AG04450 (cell line): ENCODE data around the gene CDH6. TPM values are rescaled to one million over a fixed set of nuclear protein-coding genes. Genes with fewer than 3 reads are reported as not detected.

ENCODE experiments used
- CTCF ChIA-PET: fragments of 300-600, 350-600 bp; formaldehyde crosslinking; extraction: SDS; loops from one replicate; lab custom pipeline; 2022; ENCODE audit warnings: antibody characterized with exemption, inconsistent platforms; lab: Charles Lee
- POLR2A ChIA-PET: fragments of 350-600 bp; formaldehyde crosslinking; extraction: SDS; loops from one replicate; lab custom pipeline; 2021; ENCODE audit warnings: antibody characterized with exemption, inconsistent platforms; lab: Yijun Ruan, JAX
- DNase-seq: peaks from one replicate; pipeline ENCODE4 v3.0.0-alpha.2; 2011; ENCODE audit warnings: low read depth, low spot score
- H3K27ac ChIP-seq: one replicate; pipeline ENCODE4 v1.5.1; 2012; ENCODE audit warnings: low read depth, low read length, control low read depth
- H3K27me3 ChIP-seq: one replicate; pipeline ENCODE4 v1.6.0; 2012; ENCODE audit warnings: low read length; ENCODE audit not compliant: control insufficient read depth, insufficient read depth
- H3K4me3 ChIP-seq: 2 replicates; pipeline ENCODE4 v1.5.1; 2011; ENCODE audit warnings: mild to moderate bottlenecking, low read depth, low read length, control low read depth
- H3K9me3 ChIP-seq: 2 replicates; pipeline ENCODE4 v1.5.1; 2012; ENCODE audit warnings: low read length; ENCODE audit not compliant: control insufficient read depth, insufficient read depth
- polyA plus RNA-seq: library from polyadenylated mRNA; depleted of rRNA; stranded (reverse); fragments of >200 nt; gene quantifications from 2 replicates; pipeline ENCODE4 v1.2.3, GENCODE V29; 2011
- TF ChIP-seq, protein P1 (sequence below): IDR thresholded peaks from 2 replicates; pipeline ENCODE4 v1.5.1; 2011; ENCODE audit warnings: low read depth, low read length, control low read depth, inconsistent platforms

CDH6 gene
- polyA plus RNA-seq, 1 experiment: 45.7 TPM

DNA sequence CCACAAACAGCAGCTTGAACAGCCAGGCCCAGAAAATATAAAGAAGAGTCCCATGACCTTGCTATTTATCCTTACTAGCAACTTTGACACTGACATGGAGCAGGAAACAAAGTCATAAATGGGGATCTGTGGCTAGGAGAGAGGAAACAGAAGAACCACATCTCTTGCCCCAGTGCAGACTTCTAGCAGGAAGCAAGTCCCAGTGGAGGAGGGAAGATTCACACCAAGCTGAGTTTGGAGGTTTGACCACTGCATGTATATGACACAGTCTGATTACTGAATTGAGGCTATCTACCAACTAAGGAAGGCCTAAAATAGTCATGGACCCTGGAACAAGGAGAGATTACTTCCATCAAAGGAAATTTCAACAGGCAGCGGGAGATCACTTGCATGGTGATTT is 51.4 kb downstream of the CDH6 start:
- H3K27me3 ChIP-seq: no peaks in the 10 kb centered on the region
- no peak for DNase-seq
- TF ChIP-seq, protein P1, sequence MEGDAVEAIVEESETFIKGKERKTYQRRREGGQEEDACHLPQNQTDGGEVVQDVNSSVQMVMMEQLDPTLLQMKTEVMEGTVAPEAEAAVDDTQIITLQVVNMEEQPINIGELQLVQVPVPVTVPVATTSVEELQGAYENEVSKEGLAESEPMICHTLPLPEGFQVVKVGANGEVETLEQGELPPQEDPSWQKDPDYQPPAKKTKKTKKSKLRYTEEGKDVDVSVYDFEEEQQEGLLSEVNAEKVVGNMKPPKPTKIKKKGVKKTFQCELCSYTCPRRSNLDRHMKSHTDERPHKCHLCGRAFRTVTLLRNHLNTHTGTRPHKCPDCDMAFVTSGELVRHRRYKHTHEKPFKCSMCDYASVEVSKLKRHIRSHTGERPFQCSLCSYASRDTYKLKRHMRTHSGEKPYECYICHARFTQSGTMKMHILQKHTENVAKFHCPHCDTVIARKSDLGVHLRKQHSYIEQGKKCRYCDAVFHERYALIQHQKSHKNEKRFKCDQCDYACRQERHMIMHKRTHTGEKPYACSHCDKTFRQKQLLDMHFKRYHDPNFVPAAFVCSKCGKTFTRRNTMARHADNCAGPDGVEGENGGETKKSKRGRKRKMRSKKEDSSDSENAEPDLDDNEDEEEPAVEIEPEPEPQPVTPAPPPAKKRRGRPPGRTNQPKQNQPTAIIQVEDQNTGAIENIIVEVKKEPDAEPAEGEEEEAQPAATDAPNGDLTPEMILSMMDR: no peak
- no peak overlapping the region for H3K27ac ChIP-seq
- H3K4me3 ChIP-seq: no peak overlapping the region
- CTCF ChIA-PET: interaction anchor here (0.6 to 1.0 kb wide), 2 partner anchors 12 to 26 kb away, joined by 3 read pairs; no protein-coding TSS in a partner anchor
- no peaks in the 10 kb centered on the region for H3K9me3 ChIP-seq
- POLR2A ChIA-PET: no interaction called here

DNA sequence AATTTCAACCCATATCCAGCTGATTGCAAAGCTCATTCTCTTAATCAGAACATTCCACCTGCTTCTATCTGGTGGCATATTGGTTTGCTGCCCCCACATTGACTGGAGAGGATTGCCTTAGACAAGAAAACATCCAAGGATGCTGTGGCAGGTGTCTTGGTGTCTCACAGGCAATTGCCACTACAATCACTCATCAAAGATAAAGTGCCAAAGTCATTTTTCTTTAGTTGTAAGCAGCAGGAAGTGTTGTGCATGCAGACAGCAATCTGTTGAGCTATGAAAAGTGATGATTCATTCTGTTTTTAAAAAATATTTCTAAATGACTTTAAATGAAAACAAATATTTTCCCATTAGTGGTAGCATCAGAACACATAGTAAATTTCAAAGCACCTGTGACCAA is 53.9 kb downstream of the CDH6 start:
- CTCF ChIA-PET: interaction anchor here (1.0 to 2.7 kb wide), 2 partner anchors 15 to 23 kb away, joined by 3 to 19 read pairs; no protein-coding TSS in a partner anchor
- Histone ChIP-seq H3K27me3 (no peaks in the 10 kb centered on the region), H3K27ac (no peak overlapping the region), H3K9me3 (no peaks in the 10 kb centered on the region), H3K4me3 (no peak overlapping the region)
- POLR2A ChIA-PET: no interaction called here
- no peak for DNase-seq
- TF ChIP-seq, protein P1: no peak

DNA sequence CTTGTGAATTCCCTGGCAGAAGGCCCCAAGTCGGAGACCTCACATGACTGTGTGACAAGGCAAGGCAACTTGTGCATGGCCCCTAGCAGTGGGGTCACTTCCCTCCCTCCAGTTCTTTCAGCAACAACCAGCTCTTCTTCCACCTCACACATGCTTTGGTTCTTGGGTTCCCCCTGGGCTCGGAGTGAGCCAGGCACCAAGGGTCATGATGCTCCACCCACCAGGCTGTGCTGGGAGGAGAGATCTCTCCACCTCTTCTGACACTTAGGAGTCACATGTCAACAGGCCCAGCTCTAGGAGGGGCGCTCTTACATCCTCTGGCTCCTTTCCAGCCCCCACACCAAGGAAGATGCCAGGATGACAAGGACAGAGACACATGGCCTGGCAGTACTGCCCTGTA is 56.7 kb downstream of the CDH6 start:
- Histone ChIP-seq H3K9me3 (no peaks in the 10 kb centered on the region), H3K27me3 (no peaks in the 10 kb centered on the region), H3K4me3 (no peak overlapping the region), H3K27ac (no peak overlapping the region)
- ChIA-PET POLR2A (no interaction called here), CTCF (interaction anchor here (3.9 kb wide), 1 partner anchor 18 kb away, joined by 19 read pairs; no protein-coding TSS in a partner anchor)
- no peak for DNase-seq
- TF ChIP-seq, protein P1: no peak

DNA sequence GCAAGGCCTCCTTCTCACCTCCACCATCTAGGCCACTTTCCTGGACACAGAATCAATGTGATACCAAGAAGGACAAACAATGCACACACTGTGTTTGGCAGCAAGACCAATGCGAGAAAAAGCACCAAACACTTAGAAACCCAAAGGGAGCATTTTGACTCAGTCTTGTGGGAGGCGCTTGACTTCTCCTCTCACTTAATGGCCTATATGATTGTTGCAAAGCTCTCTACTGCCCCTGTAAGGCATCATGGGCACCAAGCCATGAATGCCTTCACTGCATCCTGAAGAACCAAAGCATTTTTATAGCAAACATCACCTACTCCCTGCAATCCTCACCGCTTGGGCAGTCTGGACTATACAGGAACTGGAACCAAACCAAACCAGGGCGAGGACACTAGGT is 57.5 kb downstream of the CDH6 start:
- POLR2A ChIA-PET: no interaction called here
- Histone ChIP-seq H3K27me3 (no peaks in the 10 kb centered on the region), H3K9me3 (no peaks in the 10 kb centered on the region), H3K27ac (no peak overlapping the region), H3K4me3 (no peak overlapping the region)
- CTCF ChIA-PET: interaction anchor here (3.9 kb wide), 1 partner anchor 19 kb away, joined by 19 read pairs; no protein-coding TSS in a partner anchor
- TF ChIP-seq, protein P1: no peak
- DNase-seq: no peak

DNA sequence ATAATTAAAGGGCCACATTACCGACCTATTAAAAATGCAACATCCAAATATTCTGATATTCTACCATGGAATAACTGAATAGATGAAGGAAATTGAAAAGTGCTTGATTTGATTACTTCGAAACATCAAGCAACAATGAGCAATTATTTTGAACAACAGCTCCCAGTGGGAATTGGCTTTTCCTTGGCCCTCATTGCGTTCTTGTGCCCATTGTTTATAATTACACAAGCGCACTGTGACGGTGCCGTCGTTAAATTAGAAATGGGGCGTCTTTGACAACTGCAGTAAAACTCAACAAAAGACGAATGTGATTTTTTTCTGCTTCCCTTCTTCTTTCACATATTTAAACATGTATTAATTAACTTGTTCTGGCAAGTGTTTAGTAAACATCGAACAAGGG is 61.6 kb downstream of the CDH6 start:
- TF ChIP-seq, protein P1: no peak
- H3K9me3 ChIP-seq: no peaks in the 10 kb centered on the region; the same call in 1 of the 2 replicates
- ChIA-PET POLR2A (no interaction called here), CTCF (interaction anchor here (1.9 kb wide), 1 partner anchor 23 kb away, joined by 10 read pairs; no protein-coding TSS in a partner anchor)
- H3K4me3 ChIP-seq: no peak overlapping the region
- H3K27me3 ChIP-seq: no peaks in the 10 kb centered on the region
- no peak for DNase-seq
- H3K27ac ChIP-seq: no peak overlapping the region
